Adrenal gland (tissue), 5 donors: ENCODE data around the gene OTULIN.

Experiments
- POLR2A ChIP-seq, 2 donors: fragments of 450-650 bp; IDR thresholded peaks; one replicate each; pipeline ENCODE4 v1.6.1; 2017; ENCODE audit warnings: antibody characterized with exemption in 2 of 2, mild to moderate bottlenecking in 2 of 2, moderate library complexity in 1 of 2
- TF ChIP-seq, protein P1 (sequence below), 6 experiments: fragments of 450-650 bp in 4 of 6; fragments of 200-600 bp in 2 of 6; sonication (generic) in 1 of 6; IDR thresholded peaks; 1 replicate in 5 of 6; 2 replicates in 1 of 6; pipeline versions ENCODE4 v1.5.1 to v1.8.0; 2016 to 2021; ENCODE audit warnings: antibody characterized with exemption in 6 of 6, mild to moderate bottlenecking in 2 of 6, moderate library complexity in 1 of 6
- donor health status: DM: no; HTN: no; CAD: no.

DNA sequence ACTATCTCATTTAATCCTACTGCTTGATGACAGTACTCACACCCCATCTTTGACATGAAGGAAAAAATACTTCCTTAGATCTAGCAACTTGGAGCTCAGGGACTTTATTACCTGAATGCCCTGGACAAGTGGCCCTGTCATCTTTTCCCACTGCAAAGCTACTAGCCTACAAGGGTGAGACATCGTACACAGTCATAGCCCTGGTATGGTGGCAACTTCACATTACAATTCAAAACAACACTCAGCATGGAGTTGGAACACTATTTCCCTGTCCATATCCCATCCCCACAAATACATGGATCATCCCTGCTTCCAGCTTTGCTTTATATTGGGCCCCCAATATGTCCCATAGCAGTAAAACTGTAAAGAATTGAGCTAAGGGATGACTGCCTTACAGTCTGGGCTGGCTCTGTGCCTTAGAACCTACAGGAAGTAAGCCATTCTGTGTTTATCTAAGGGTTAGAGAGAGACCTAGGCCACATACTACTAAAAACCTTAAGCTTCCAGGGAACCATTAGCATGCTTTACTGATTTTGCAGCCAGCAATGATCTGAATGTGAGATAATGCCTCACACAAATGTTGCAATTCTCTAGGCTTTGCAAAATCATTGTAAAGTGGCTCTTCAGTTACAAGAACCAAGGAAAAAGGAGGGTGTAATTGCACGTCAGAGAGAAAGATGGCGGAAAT lies 55.9 kb downstream of the OTULIN start:
- TF ChIP-seq, protein P1, sequence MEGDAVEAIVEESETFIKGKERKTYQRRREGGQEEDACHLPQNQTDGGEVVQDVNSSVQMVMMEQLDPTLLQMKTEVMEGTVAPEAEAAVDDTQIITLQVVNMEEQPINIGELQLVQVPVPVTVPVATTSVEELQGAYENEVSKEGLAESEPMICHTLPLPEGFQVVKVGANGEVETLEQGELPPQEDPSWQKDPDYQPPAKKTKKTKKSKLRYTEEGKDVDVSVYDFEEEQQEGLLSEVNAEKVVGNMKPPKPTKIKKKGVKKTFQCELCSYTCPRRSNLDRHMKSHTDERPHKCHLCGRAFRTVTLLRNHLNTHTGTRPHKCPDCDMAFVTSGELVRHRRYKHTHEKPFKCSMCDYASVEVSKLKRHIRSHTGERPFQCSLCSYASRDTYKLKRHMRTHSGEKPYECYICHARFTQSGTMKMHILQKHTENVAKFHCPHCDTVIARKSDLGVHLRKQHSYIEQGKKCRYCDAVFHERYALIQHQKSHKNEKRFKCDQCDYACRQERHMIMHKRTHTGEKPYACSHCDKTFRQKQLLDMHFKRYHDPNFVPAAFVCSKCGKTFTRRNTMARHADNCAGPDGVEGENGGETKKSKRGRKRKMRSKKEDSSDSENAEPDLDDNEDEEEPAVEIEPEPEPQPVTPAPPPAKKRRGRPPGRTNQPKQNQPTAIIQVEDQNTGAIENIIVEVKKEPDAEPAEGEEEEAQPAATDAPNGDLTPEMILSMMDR (IDR thresholded peaks at IDR 0.05), result no peak
- TF ChIP-seq POLR2A (IDR thresholded peaks at IDR 0.05), result no peak
